ENCODE measurements around the gene RUNX1.

Gene RUNX1

GRCh38 chr21:35046263-35046624, 2.9 kb downstream of the RUNX1 start:
- H3K4me3 ChIP-seq (replicated peaks in 1 of 2; ENCODE audit: low read depth in 2 of 2, low read length in 2 of 2): no peak overlapping the region
- DNase-seq (ENCODE audit: low read depth in 2 of 2): no peak
- TF ChIP-seq CTCF (IDR thresholded peaks at IDR 0.05; ENCODE audit: low read depth, low read length): no peak

- no peak for TF ChIP-seq CTCF (IDR thresholded peaks at IDR 0.05; ENCODE audit: low read depth, low read length)
- H3K4me3 ChIP-seq (replicated peaks in 1 of 2; ENCODE audit: low read depth in 2 of 2, low read length in 2 of 2): no peak overlapping the region
- no peak for DNase-seq (ENCODE audit: low read depth in 2 of 2)
These were observed 3.4 kb downstream of the RUNX1 start for GRCh38 chr21:35045542-35046262.

- no peak for TF ChIP-seq CTCF (IDR thresholded peaks at IDR 0.05; ENCODE audit: low read depth, low read length)
- H3K4me3 ChIP-seq (replicated peaks in 1 of 2; ENCODE audit: low read depth in 2 of 2, low read length in 2 of 2): no peak overlapping the region
- DNase-seq (ENCODE audit: low read depth in 2 of 2): no peak
These were observed 4.1 kb downstream of the RUNX1 start for GRCh38 chr21:35044770-35045541.

- H3K4me3 ChIP-seq (replicated peaks in 1 of 2; ENCODE audit: low read depth in 2 of 2, low read length in 2 of 2): no peak overlapping the region
- TF ChIP-seq CTCF (IDR thresholded peaks at IDR 0.05; ENCODE audit: low read depth, low read length): no peak
- DNase-seq (ENCODE audit: low read depth in 2 of 2): no peak
These were observed 5.0 kb downstream of the RUNX1 start for GRCh38 chr21:35044128-35044527.

- TF ChIP-seq CTCF (IDR thresholded peaks at IDR 0.05; ENCODE audit: low read depth, low read length): no peak
- no peak for DNase-seq (ENCODE audit: low read depth in 2 of 2)
- H3K4me3 ChIP-seq (replicated peaks in 1 of 2; ENCODE audit: low read depth in 2 of 2, low read length in 2 of 2): no peak overlapping the region
These were observed 5.6 kb downstream of the RUNX1 start for GRCh38 chr21:35043549-35043948.

- no peak overlapping the region for H3K4me3 ChIP-seq (replicated peaks in 1 of 2; ENCODE audit: low read depth in 2 of 2, low read length in 2 of 2)
These were observed 6.3 kb downstream of the RUNX1 start for GRCh38 chr21:35042836-35043235.

More at GRCh38 chr21:35042836-35043235, 6.3 kb downstream of the RUNX1 start:
- no peak for TF ChIP-seq CTCF (IDR thresholded peaks at IDR 0.05; ENCODE audit: low read depth, low read length)
- no peak for DNase-seq (ENCODE audit: low read depth in 2 of 2)

All from cardiac fibroblast (primary cell).